GM19035 (cell line): Measurements from ENCODE around the gene BAIAP3.

Source experiments
- ATAC-seq: cut with Tn5 transposase; IDR thresholded peaks from one replicate; pipeline ENCODE4 v1.9.1; 2021; ENCODE audit not compliant: unreplicated experiment

Gene BAIAP3

DNA sequence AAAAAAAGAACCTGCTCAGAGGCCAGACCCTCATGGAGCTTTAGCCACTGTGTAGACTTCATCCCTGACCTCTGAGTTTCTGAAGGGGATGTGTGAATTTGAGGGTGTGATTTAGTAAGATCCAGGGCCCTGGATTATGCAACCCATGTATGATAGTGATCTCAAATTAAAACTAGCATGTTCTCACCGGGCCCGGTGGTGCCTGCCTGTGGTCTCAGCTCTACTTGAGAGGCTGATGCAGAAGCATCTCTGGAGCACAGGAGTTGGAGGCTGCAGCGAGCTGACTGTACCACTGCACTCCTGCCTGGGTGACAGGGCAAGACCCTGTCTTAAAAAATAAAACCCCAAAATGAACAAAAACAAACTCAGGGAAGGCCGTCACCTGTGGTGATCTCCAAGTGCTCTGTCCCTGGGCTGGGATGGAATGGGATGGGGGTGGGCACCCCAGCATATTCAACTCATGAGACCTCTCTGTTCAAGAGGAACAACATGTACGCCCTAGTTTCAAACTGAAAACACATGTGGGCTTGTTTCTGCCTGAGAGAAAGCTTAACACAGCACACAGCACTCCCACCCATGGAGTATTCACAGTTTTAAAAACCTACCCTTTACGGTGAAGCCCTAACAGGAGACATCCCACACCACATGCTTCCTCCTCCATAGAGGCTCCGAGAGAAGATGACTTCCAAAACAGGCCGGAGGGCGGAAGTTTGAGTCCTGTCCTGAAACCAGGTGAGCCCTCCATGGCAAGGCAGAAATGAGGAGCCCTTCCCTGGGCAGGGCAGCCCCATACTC, 48.4 kb downstream of the BAIAP3 start:
- ATAC-seq, result no peak

DNA sequence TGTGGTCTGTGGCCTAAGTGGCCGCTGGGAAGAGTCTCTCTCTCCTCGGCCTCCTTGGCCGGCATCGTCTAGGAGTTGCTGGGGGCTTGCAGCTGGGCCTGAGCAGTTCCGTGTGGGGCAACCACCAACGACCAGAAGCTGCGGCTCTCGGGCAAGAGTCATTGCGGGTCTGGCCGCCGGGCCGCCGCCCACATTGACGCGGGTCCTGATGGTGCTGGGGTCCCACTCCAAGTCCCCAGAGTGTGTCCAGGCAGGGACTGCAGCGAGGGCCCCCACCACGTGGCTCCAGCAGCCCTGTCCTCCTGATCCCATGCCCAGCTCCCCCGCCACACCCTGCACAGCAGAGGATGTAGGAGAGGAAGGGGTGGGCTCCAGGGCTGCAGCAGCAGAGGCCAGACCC, 50.1 kb downstream of the BAIAP3 start:
- no peak for ATAC-seq

DNA sequence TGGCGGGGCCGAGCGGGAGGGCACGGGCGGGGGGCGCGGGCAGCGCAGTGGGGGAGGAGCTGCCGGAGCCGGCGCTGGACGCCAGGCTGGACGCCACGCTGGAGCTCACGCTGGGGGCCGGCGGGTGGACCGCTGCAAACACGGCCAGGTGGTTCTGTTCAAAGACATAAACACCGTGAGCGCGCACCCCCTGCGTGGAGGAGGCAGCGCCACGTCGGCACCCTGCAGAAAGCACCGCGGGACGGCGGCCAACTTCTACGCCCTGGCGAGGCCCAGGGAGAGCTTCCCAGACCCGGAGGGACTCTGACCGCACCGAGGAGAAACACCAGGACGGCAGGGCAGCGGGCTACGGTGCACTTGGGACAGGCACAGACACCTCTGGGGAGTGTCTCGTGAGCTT, 51.8 kb downstream of the BAIAP3 start:
- ATAC-seq, result no peak

DNA sequence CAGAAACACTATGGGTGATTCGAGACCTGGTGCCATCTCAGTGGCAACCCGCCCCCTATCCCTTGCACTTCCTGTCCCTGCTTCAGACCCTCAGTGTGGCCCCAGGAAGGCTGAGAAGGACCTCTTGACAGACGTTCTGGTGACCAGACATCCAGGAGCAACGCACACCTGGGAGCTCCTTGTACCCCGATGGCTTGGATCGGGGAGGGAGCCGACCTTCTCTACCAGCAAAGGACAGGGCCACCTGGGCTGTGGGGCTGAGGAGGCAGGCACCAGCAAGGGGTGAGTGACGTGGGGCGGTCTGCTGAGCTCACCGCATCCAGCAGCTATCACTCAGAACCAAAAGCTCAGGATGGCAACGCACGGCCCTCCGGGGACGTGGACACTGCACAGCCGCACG, 53.9 kb downstream of the BAIAP3 start:
- no peak for ATAC-seq

DNA sequence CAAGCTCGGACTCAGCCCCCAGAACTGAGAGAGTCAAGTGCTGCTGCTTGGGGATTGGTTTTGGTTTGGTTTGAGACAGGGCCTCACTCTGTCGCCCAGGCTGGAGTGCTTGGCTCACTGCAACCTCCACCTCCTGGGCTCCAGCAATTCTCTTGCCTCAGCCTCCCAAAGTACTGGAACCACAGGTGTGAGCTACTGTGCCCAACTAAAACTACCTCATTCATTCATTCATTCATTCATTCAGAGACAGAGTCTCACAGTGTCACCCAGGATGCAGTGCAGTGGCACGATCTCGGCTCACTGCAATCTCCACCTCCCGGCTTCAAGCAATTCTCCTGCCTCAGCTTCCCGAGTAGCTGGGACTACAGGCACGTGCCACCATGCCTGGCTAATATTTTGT, 56.3 kb downstream of the BAIAP3 start:
- no peak for ATAC-seq

DNA sequence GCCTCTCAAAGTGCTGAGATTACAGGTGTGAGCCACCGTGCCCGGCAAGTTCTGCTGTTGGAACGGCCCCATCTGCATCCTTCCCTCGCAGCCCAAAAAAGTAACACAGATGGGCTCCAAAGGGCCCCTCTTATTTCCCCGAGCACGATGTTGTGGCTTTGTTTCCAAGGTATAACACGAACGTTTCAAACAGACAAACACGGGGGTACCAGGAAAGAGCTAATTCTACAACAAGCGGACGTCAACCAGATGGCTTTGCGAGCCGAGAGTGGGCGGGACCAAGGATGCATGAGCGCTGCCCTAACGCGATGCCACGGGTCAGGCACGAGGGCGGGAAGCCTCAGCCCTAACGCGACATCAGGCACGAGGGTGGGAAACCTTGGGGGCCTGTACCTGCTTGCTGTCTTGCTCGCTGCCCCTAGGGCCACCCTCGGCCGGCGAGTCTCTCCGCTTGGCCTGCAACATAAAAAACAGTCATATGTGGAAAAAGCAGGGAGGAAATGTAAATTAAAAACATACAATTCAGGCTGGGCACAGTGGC, 56.9 kb downstream of the BAIAP3 start:
- no peak for ATAC-seq

DNA sequence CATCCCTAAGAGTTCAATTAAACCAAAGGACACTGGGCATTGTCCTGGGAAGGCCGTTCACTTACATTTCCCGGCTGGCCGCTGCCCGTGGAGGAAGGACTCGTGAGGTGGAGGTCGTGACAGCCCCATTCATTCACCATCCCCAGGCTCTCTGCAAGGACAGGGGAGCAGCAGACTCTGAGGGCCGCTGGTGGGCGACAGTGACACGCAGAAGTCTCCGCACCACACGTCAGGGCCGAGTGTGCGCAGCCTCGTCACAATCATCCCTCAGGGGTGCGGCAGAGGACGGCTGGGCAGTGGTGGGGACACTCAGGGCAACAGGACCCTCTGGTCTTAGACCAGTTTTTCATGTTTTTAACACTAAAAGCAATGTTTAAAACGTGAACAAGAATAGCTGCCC, 59.4 kb downstream of the BAIAP3 start:
- ATAC-seq, result no peak

DNA sequence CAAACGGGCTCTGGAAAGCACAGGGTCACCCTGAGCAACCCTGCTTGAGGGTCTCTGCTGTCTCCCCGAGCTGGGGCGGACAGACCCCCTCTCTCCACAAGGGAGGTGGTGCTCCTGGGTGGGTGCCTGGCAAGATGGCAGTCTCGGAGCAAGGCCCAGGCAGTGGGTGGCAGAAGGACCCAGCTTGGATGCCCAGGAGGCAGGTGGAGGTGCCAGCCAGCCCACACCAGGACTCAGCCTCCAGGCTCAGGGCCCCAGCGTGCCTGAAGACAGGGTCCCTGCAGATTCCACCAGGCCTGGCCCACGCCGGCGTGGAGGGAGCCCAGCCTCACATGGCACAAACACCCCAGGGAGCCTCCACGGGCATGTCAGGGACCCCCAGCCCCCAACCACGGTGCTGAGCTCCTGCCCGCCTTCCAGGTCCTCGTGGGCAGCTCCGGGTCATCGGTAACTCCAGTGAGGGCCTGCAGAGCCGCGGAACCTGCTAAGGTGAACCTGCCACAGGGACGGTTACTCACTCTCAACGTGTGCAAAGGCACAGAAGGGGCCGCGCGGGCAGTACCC, 60.2 kb downstream of the BAIAP3 start:
- ATAC-seq, result no peak

DNA sequence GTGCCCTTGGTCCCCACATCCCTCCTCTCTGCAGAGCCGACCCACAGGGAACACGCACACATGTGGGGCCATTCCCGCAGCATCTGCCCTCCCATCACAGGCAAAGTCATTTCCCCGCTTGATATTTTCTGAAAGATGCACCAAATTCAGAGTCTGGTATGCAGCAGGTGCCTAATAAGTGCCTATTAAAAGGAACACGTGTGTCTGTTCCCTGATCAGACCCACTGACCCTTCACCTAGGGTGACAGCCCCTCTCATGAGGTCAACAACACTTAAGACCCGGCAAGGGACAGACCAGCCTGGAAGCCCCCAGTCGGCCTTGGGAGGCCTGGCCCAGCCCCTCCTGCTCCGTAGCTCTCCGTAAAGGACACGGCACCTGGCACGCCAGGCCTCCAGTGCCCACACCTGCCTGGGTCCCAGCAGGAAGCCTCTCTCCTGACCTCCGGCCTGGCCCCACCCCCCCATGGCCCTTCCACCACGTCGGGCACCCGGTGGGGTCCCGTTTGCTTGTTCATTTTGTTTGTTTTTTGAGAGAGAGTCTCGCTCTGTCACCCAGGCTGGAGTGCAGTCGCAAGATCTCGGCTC, 61.0 kb downstream of the BAIAP3 start:
- ATAC-seq, result no peak

DNA sequence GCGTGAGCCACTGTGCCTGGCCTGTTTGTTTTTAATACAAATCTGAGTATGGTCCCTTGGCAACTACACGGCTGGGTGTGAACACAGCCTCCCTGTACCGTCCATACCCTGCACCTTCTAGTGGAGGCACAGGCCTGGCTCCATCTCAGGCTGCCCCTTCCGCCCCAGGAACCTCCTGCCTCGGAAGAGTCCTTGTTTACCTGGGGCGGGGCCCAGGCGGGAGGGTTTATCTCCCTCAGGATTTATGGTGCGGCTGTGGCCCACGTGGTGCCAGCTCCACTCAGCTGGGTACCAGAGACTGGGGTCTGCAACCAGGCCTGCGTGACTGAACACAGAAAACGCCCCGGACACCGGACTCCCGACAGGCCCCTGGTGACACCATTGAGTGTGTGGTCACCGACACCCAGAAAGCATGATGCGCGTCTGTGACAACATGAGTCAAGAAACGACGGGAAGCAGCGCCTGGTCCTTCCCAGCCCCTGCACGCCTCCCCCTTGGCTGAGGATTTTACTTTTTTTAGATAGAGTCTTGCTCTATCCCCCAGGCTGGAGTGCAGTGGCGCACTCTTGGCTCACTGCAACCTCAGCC, 62.1 kb downstream of the BAIAP3 start:
- ATAC-seq, result no peak

DNA sequence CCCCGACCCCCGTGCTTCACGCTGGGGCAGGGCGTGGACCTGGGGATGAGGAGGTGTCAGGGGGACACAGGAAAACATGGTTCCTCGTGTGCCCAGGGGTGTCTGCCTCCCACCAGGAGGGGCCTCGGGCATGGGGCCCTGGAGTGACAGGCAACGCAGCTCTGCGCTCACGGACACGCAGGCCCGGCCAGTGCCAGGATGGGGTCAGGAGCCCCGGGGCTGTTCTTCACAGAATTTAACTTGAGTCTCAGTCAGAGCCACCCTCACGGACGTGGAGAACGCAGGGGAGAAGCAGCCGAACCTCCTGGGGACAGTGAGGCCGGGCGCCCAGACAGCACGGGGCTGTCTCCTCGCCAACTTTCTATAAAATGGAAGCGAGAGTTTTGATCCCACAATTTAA, 64.3 kb downstream of the BAIAP3 start:
- ATAC-seq, result no peak

DNA sequence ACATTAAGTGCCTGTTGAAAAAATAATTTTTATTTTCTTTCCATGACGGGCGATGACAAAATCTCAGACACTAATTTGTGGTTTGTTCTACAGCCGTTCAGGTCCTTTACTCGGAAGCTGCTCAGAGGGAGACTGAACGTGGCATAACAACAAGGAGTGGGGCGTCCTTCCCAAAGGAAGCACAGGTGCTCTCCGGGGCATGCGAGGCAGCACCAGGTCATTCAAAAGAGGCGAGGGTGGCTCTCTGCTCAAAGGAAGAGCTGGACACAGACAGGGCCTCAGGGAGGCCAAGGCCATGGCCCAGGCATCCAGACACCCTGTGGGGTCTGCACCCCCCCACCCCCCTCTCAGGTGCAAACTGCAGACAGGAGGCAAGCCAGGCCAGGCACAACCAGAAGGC, 64.9 kb downstream of the BAIAP3 start:
- ATAC-seq, result no peak
